Neural cell (in vitro differentiated cells): ENCODE measurements around the gene SLC6A4.

ENCODE experiments used
- CTCF ChIP-seq: fragments of 450-650 bp; IDR thresholded peaks from 2 replicates; pipeline ENCODE4 v1.5.1; 2014; ENCODE audit warnings: antibody characterized with exemption, mild to moderate bottlenecking, moderate library complexity; ENCODE audit not compliant: poor library complexity, severe bottlenecking
- POLR2AphosphoS5 ChIP-seq: IDR thresholded peaks from 2 replicates; pipeline ENCODE4 v1.6.1; 2012

DNA sequence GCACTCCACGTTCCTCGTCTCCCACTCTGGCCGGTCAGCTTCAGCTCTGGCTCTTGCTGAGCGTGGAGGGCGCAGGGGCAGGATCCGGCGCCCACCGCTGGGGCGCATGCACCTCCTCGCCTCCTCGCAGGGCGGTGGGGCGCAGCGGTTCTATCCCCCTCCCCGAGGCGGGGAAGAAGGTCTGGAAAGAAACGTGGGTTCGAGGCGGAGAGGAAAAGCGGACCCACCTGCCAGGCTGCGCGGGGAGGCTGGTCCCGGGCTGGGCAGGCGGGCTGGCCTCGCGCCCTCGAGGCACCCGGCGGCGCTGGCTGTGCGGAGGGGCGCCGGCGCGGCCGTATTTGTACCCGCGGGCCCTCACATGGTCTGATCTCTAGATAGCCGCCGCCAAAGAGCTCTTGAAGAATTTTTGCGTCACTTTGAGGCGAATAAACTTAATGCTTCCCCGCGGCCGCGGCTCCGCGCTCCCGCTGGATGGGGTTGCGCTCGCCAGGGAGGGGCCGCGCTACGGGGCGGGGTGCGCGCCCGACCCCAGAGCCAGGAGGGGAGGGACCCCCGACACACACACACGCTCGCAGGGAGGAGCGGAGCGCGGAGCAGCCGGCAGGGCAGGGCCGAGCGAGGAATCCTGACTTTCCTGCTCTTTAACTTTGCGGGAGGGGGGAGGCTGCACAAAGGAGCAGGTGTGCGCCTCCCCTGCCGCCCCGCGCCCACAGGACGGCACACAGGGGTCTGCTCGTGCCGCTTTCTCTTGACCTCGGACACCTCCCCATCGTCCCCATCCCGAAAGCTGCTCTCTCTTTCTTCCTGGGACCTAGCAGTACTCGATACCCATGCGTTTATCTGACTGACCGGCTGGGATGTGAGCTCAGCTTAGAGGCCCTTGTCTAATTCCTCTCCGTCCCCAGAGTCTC, at the start of gene SLC6A4:
- TF ChIP-seq CTCF, result no peak
- TF ChIP-seq POLR2AphosphoS5, result no peak
